GM23248 (cell line): Measurements from ENCODE around the gene MN1.

Experiments
- EZH2 ChIP-seq: fragments of 200-600 bp; sonication (generic); IDR thresholded peaks from 2 replicates; pipeline ENCODE4 v1.6.1; 2018; ENCODE audit warnings: antibody characterized with exemption, mild to moderate bottlenecking; ENCODE audit not compliant: insufficient read depth, poor library complexity, severe bottlenecking
- EZH2phosphoT487 ChIP-seq: fragments of 200-600 bp; sonication (generic); IDR thresholded peaks from 2 replicates; pipeline ENCODE4 v1.6.1; 2018; ENCODE audit warnings: antibody characterized with exemption, moderate library complexity, mild to moderate bottlenecking, low read depth; ENCODE audit not compliant: insufficient read depth

DNA sequence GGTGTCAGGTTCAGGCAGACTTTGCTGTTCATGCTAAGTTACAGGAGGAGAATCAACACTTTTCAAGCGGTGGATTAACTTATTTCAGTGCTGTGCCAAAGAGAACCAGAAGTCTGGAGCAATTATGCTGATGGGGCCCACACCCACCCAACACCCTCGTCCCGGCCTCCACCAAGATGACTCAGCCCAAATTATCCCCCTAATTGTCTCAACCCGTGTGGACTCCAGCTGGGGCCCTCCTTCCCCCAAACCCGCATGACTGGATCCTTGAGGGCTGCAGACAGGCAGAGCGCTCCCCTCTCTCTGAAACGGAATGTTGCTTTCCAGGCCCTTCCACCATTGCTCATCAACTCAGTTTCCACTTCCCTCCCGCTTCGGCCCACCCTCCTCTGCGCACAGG, 34.6 kb upstream of the MN1 start:
- TF ChIP-seq EZH2phosphoT487 (no peak), EZH2 (no peak)
